K562 (cell line): ENCODE results near the gene KIF21A. TPM values are rescaled to one million over a fixed set of nuclear protein-coding genes. Genes with fewer than 3 reads are reported as not detected.
A peak's percentile ranks its signal among the peaks of the same experiment; 100 is the strongest.

Source experiments
- ATF1 ChIP-seq, 2 experiments: fragments of 450-650 bp in 1 of 2; IDR thresholded peaks; 2 replicates each; pipeline ENCODE4 v1.6.1; 2016; ENCODE audit warnings: missing compliant biosample characterization in 1 of 2, missing genetic modification characterization in 1 of 2
- CREM ChIP-seq: IDR thresholded peaks from 2 replicates; pipeline ENCODE4 v1.6.1; 2014; ENCODE audit warnings: antibody characterized with exemption, low read depth
- DPF2 ChIP-seq: fragments of 450-650 bp; IDR thresholded peaks from 2 replicates; pipeline ENCODE4 v1.6.1; 2016
- ELF2 ChIP-seq: fragments of 250-450 bp; sonication (Bioruptor Pico); IDR thresholded peaks from 2 replicates; pipeline ENCODE4 v1.5.0; 2021; ENCODE audit warnings: mild to moderate bottlenecking
- MAFG ChIP-seq: fragments of 450-650 bp; conservative IDR thresholded peaks from 2 replicates; pipeline ENCODE4 v1.6.1; 2016; ENCODE audit warnings: missing genetic modification characterization, missing compliant biosample characterization
- SMARCA4 ChIP-seq: fragments of 450-650 bp; IDR thresholded peaks from 2 replicates; pipeline ENCODE4 v1.6.1; 2016
- TCF3 ChIP-seq: sonication (generic); formaldehyde crosslinking; IDR thresholded peaks from 2 replicates; pipeline ENCODE4 v1.4.0; 2020; ENCODE audit warnings: mild to moderate bottlenecking, missing genetic modification reagents
- TRIM24 ChIP-seq, 2 experiments: fragments of 450-650 bp; IDR thresholded peaks; 2 replicates each; pipeline ENCODE4 v1.6.1; 2016
- ZBED1 ChIP-seq: IDR thresholded peaks from 2 replicates; pipeline ENCODE4 v1.6.1; 2014
- ZKSCAN1 ChIP-seq: fragments of 150-350 bp; IDR thresholded peaks from 2 replicates; pipeline ENCODE4 v1.6.1; 2016; ENCODE audit warnings: low read depth, low read length
- ZNF140 ChIP-seq: fragments of 250-450 bp; sonication (Bioruptor Pico); IDR thresholded peaks from 2 replicates; pipeline ENCODE4 v1.8.0; 2021; ENCODE audit warnings: moderate library complexity, mild to moderate bottlenecking, inconsistent platforms
- ZNF217 ChIP-seq: sonication (generic); formaldehyde crosslinking; IDR thresholded peaks from 2 replicates; pipeline ENCODE4 v1.8.0; 2022; ENCODE audit warnings: mild to moderate bottlenecking, missing genetic modification reagents
- polyA plus RNA-seq, 8 experiments: library from polyadenylated mRNA; depleted of rRNA in 4 of 8; stranded (reverse) in 5 of 8; unstranded in 3 of 8; fragments of >200 nt; fragmentation: Nextera tagmentation in 2 of 8; fragmentation: Illumina TruSeq in 1 of 8; extraction: Ambion mirVana in 2 of 8; extraction: Trizol in 1 of 8; gene quantifications; 2 replicates each; pipeline versions ENCODE4 v1.2.1 to v1.2.3, GENCODE V29; 2011 to 2014; ENCODE audit warnings: inconsistent platforms in 1 of 8, missing spikeins in 1 of 8
- total RNA-seq, 7 experiments: library from RNA; depleted of rRNA in 6 of 7; stranded (reverse); fragments of >200 nt in 6 of 7; fragmentation: Illumina TruSeq in 2 of 7; extraction: Trizol in 2 of 7; gene quantifications; 2 replicates each; pipeline versions ENCODE4 v1.2.1 to v1.2.3, GENCODE V29; 2011 to 2021; ENCODE audit warnings: low replicate concordance in 1 of 7
- TF ChIP-seq, protein P1 (sequence below): sonication (generic); formaldehyde crosslinking; IDR thresholded peaks from 2 replicates; pipeline ENCODE4 v1.4.0; 2020; ENCODE audit warnings: mild to moderate bottlenecking, missing genetic modification reagents
- TF ChIP-seq, protein P2 (sequence below): fragments of 450-650 bp; IDR thresholded peaks from 2 replicates; pipeline ENCODE4 v1.6.1; 2017; ENCODE audit warnings: antibody characterized with exemption, mild to moderate bottlenecking
- TF ChIP-seq, protein P3 (sequence below): fragments of 450-650 bp; IDR thresholded peaks from 2 replicates; pipeline ENCODE4 v1.6.1; 2016
- TF ChIP-seq, protein P4 (sequence below), 2 experiments: fragments of 250-450 bp in 1 of 2; fragments of 450-650 bp in 1 of 2; sonication (Bioruptor Pico) in 1 of 2; IDR thresholded peaks; 2 replicates each; pipeline versions ENCODE4 v1.6.1 to v1.8.0; 2016 to 2021; ENCODE audit warnings: mild to moderate bottlenecking in 2 of 2, moderate library complexity in 2 of 2, missing compliant biosample characterization in 1 of 2, missing genetic modification characterization in 1 of 2
- TF ChIP-seq, protein P5 (sequence below): fragments of 200-800 bp; sonication (Bioruptor generic); IDR thresholded peaks from 2 replicates; pipeline ENCODE4 v1.6.1; 2016; ENCODE audit warnings: missing genetic modification characterization, missing compliant biosample characterization

KIF21A gene
- total and polyA plus RNA-seq, 9 of the 15 experiments (the other 6 are each of a cell fraction or from before 2014, with no cell fraction given), result 17.7 to 45.0 (median 30.3) TPM

DNA sequence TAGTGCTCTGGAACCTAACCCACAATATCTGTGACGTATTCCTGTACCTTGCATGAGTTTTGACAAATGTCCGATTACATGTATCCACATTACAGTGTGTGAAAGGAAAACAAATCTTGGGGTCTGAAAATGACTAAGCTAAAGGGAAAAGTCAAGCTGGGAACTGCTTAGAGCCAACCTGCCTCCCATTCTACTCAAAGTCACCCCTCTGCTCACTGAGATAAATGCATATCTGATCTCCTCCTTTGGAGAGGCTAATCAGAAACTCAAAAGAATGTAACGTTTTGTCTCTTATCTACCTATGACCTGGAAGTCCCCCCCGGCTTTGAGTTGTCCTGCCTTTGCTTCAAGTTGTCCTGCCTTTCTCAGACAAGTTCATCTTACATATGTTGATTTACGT, 34.0 kb upstream of the KIF21A start (continued):
- TF ChIP-seq, protein P1, sequence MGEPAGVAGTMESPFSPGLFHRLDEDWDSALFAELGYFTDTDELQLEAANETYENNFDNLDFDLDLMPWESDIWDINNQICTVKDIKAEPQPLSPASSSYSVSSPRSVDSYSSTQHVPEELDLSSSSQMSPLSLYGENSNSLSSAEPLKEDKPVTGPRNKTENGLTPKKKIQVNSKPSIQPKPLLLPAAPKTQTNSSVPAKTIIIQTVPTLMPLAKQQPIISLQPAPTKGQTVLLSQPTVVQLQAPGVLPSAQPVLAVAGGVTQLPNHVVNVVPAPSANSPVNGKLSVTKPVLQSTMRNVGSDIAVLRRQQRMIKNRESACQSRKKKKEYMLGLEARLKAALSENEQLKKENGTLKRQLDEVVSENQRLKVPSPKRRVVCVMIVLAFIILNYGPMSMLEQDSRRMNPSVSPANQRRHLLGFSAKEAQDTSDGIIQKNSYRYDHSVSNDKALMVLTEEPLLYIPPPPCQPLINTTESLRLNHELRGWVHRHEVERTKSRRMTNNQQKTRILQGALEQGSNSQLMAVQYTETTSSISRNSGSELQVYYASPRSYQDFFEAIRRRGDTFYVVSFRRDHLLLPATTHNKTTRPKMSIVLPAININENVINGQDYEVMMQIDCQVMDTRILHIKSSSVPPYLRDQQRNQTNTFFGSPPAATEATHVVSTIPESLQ, result no peak
- TF ChIP-seq ZKSCAN1, result no peak
- TF ChIP-seq ZNF140 (CRISPR knock-in tag), result no peak
- no peak for TF ChIP-seq ZNF217 (CRISPR knock-in tag)
- TF ChIP-seq MAFG (tag), result 0 out of 2 replicates have a peak, but pooled peaks have one; percentile 20
- TF ChIP-seq, protein P2, sequence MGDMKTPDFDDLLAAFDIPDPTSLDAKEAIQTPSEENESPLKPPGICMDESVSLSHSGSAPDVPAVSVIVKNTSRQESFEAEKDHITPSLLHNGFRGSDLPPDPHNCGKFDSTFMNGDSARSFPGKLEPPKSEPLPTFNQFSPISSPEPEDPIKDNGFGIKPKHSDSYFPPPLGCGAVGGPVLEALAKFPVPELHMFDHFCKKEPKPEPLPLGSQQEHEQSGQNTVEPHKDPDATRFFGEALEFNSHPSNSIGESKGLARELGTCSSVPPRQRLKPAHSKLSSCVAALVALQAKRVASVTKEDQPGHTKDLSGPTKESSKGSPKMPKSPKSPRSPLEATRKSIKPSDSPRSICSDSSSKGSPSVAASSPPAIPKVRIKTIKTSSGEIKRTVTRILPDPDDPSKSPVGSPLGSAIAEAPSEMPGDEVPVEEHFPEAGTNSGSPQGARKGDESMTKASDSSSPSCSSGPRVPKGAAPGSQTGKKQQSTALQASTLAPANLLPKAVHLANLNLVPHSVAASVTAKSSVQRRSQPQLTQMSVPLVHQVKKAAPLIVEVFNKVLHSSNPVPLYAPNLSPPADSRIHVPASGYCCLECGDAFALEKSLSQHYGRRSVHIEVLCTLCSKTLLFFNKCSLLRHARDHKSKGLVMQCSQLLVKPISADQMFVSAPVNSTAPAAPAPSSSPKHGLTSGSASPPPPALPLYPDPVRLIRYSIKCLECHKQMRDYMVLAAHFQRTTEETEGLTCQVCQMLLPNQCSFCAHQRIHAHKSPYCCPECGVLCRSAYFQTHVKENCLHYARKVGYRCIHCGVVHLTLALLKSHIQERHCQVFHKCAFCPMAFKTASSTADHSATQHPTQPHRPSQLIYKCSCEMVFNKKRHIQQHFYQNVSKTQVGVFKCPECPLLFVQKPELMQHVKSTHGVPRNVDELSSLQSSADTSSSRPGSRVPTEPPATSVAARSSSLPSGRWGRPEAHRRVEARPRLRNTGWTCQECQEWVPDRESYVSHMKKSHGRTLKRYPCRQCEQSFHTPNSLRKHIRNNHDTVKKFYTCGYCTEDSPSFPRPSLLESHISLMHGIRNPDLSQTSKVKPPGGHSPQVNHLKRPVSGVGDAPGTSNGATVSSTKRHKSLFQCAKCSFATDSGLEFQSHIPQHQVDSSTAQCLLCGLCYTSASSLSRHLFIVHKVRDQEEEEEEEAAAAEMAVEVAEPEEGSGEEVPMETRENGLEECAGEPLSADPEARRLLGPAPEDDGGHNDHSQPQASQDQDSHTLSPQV, result no peak
- peak; percentile 72 for TF ChIP-seq DPF2
- TF ChIP-seq, protein P3, sequence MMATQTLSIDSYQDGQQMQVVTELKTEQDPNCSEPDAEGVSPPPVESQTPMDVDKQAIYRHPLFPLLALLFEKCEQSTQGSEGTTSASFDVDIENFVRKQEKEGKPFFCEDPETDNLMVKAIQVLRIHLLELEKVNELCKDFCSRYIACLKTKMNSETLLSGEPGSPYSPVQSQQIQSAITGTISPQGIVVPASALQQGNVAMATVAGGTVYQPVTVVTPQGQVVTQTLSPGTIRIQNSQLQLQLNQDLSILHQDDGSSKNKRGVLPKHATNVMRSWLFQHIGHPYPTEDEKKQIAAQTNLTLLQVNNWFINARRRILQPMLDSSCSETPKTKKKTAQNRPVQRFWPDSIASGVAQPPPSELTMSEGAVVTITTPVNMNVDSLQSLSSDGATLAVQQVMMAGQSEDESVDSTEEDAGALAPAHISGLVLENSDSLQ, result no peak
- no peak for TF ChIP-seq TCF3 (CRISPR knock-in tag)
- TF ChIP-seq CREM, result 0 out of 2 replicates have a peak, but pooled peaks have one; percentile 10
- TF ChIP-seq, protein P4, sequence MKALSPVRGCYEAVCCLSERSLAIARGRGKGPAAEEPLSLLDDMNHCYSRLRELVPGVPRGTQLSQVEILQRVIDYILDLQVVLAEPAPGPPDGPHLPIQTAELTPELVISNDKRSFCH (CRISPR knock-in tag; IDR thresholded peaks at IDR 0.05), result no peak
- TF ChIP-seq, protein P4 (tag; IDR thresholded peaks at IDR 0.05), result no peak
- TF ChIP-seq ZBED1, result no peak
- TF ChIP-seq TRIM24 (IDR thresholded peaks at IDR 0.05), result 0 out of 4 replicates have a peak, but pooled peaks of 1 of the 2 experiments have one; percentile 31
- no peak for TF ChIP-seq ATF1 (CRISPR knock-in tag; IDR thresholded peaks at IDR 0.05)
- TF ChIP-seq ATF1 (tag; IDR thresholded peaks at IDR 0.05), result 0 out of 2 replicates have a peak, but pooled peaks have one; percentile 32
- TF ChIP-seq, protein P5, sequence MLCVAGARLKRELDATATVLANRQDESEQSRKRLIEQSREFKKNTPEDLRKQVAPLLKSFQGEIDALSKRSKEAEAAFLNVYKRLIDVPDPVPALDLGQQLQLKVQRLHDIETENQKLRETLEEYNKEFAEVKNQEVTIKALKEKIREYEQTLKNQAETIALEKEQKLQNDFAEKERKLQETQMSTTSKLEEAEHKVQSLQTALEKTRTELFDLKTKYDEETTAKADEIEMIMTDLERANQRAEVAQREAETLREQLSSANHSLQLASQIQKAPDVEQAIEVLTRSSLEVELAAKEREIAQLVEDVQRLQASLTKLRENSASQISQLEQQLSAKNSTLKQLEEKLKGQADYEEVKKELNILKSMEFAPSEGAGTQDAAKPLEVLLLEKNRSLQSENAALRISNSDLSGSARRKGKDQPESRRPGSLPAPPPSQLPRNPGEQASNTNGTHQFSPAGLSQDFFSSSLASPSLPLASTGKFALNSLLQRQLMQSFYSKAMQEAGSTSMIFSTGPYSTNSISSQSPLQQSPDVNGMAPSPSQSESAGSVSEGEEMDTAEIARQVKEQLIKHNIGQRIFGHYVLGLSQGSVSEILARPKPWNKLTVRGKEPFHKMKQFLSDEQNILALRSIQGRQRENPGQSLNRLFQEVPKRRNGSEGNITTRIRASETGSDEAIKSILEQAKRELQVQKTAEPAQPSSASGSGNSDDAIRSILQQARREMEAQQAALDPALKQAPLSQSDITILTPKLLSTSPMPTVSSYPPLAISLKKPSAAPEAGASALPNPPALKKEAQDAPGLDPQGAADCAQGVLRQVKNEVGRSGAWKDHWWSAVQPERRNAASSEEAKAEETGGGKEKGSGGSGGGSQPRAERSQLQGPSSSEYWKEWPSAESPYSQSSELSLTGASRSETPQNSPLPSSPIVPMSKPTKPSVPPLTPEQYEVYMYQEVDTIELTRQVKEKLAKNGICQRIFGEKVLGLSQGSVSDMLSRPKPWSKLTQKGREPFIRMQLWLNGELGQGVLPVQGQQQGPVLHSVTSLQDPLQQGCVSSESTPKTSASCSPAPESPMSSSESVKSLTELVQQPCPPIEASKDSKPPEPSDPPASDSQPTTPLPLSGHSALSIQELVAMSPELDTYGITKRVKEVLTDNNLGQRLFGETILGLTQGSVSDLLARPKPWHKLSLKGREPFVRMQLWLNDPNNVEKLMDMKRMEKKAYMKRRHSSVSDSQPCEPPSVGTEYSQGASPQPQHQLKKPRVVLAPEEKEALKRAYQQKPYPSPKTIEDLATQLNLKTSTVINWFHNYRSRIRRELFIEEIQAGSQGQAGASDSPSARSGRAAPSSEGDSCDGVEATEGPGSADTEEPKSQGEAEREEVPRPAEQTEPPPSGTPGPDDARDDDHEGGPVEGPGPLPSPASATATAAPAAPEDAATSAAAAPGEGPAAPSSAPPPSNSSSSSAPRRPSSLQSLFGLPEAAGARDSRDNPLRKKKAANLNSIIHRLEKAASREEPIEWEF (CRISPR knock-in tag), result no peak
- TF ChIP-seq SMARCA4, result peak; percentile 48; the same call in 1 of the 2 replicates
- no peak for TF ChIP-seq ELF2 (CRISPR knock-in tag)
